ENCODE measurements around the gene MINAR1.

DNA sequence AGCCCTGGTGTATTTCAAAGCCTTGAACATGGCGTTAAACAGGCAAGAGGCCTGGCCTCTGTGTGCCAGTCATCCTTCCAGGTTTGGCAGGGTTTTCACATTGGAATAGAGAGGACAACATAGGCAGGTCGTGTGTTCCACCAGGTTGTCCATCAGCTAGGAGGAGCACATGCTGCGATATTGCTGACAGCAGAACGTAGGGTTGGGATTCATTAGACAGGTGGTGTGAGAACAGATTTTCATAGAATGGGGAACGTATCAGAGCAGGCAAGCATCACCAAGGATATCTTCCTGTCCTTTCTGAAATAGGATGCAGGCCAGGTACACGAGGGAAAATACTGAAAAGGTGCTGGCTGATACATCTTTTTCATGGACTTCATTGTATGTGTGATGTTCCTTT lies 26.4 kb downstream of the MINAR1 start:
- TF ChIP-seq, protein P1, sequence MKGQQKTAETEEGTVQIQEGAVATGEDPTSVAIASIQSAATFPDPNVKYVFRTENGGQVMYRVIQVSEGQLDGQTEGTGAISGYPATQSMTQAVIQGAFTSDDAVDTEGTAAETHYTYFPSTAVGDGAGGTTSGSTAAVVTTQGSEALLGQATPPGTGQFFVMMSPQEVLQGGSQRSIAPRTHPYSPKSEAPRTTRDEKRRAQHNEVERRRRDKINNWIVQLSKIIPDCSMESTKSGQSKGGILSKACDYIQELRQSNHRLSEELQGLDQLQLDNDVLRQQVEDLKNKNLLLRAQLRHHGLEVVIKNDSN (IDR thresholded peaks at IDR 0.05), result no peak
- TF ChIP-seq TCF12 (IDR thresholded peaks at IDR 0.05; ENCODE audit: low read depth), result no peak
- TF ChIP-seq EP300 (IDR thresholded peaks at IDR 0.05; ENCODE audit: borderline replicate concordance), result no peak
- TF ChIP-seq YY1 (IDR thresholded peaks at IDR 0.05; ENCODE audit: low read depth), result no peak
- no peak for TF ChIP-seq MAX (IDR thresholded peaks at IDR 0.05)
- no peak for TF ChIP-seq TAF1 (IDR thresholded peaks at IDR 0.05; ENCODE audit: low read depth)
- no peak for TF ChIP-seq RAD21 (IDR thresholded peaks at IDR 0.05; ENCODE audit: low read depth)
- TF ChIP-seq TEAD4 (IDR thresholded peaks at IDR 0.05), result no peak
- TF ChIP-seq, protein P2, sequence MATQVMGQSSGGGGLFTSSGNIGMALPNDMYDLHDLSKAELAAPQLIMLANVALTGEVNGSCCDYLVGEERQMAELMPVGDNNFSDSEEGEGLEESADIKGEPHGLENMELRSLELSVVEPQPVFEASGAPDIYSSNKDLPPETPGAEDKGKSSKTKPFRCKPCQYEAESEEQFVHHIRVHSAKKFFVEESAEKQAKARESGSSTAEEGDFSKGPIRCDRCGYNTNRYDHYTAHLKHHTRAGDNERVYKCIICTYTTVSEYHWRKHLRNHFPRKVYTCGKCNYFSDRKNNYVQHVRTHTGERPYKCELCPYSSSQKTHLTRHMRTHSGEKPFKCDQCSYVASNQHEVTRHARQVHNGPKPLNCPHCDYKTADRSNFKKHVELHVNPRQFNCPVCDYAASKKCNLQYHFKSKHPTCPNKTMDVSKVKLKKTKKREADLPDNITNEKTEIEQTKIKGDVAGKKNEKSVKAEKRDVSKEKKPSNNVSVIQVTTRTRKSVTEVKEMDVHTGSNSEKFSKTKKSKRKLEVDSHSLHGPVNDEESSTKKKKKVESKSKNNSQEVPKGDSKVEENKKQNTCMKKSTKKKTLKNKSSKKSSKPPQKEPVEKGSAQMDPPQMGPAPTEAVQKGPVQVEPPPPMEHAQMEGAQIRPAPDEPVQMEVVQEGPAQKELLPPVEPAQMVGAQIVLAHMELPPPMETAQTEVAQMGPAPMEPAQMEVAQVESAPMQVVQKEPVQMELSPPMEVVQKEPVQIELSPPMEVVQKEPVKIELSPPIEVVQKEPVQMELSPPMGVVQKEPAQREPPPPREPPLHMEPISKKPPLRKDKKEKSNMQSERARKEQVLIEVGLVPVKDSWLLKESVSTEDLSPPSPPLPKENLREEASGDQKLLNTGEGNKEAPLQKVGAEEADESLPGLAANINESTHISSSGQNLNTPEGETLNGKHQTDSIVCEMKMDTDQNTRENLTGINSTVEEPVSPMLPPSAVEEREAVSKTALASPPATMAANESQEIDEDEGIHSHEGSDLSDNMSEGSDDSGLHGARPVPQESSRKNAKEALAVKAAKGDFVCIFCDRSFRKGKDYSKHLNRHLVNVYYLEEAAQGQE (IDR thresholded peaks at IDR 0.05; ENCODE audit: low read depth), result no peak
- TF ChIP-seq CEBPB (IDR thresholded peaks at IDR 0.05), result no peak
- TF ChIP-seq FOXM1 (IDR thresholded peaks at IDR 0.05; ENCODE audit: borderline replicate concordance, low read depth), result no peak

Measured in Ishikawa (cell line).